Occipital lobe (tissue), 2 donors: Measurements from ENCODE around the gene COG5. TPM values are rescaled to one million over a fixed set of nuclear protein-coding genes. Genes with fewer than 3 reads are reported as not detected.

ENCODE experiments used
- DNase-seq: peaks from one replicate; lab custom pipeline; 2025; lab: John Stamatoyannopoulos, UW
- total RNA-seq: library from RNA; depleted of rRNA; stranded (reverse); fragments of >200 nt; gene quantifications from one replicate; pipeline ENCODE4 v1.2.3, GENCODE V29; 2014

The COG5 gene
- total RNA-seq, result 46.2 TPM

DNA sequence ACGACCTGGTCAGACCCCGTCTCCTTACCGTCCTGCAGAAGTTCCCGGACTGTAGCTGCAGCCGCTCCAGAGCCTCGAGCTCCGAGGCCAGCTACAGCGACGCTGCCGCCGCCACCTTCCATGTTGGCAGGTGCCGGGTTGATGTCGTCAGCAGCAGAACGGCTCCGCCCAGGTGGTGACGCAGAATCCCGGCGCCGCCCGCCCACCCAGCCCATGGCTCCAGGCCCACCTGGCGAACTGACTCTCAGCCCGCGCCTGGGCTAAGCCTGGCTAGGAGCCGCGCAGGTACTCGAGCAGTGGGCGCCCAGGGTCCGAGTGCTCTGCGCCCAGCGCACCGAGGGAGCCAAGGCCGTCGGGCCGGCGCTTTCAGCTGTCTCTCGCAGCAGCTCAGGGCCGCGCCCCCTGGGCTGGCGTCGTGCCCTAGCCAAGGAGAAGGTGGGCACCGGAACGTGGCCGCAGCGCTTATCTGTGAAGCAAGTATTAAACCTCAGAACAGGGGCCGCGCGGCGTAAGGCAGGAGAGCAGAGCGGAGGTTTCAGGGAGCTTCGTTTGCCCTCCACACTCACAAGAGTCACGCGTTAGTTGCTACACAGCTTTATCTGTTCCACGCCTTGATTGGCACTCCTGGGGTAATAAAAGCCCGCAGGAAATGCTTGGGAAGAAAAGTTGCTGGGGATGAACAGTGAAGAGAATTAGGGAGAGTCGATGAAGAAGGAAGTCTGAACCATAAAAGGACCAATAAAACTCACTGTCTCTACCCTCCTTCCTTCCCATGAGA lies at the start of gene COG5, which contains the start of gene DUS4L:
Gene COG5 (minus strand): TSS at position 146 of the 778 bp plus-strand sequence. CDS start 24 bp downstream, at position 122.
Gene DUS4L (plus strand): TSS at position 197 of the 778 bp plus-strand sequence. CDS start 3,100 bp downstream, outside the sequence.
- DNase-seq, result peak; percentile 77

DNA sequence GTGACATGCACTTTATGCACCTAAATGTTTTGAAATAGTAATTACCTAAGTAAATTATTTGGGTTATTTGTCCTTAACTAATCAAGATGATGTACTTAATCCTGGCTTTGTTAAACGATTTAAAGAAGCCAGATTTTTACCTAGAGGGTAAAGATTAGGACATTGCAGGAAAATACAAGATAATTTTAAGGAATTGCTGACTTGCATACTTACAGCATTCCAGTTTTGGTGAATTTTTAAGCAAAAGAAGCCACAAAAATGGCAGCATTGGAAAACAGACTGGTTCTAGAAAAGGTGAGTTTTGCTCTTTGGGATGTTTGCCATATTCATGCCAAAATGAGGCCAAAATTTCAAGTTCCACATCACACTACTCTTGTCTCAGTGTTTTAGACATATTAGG lies 49.7 kb upstream of the COG5 start:
- no peak for DNase-seq

DNA sequence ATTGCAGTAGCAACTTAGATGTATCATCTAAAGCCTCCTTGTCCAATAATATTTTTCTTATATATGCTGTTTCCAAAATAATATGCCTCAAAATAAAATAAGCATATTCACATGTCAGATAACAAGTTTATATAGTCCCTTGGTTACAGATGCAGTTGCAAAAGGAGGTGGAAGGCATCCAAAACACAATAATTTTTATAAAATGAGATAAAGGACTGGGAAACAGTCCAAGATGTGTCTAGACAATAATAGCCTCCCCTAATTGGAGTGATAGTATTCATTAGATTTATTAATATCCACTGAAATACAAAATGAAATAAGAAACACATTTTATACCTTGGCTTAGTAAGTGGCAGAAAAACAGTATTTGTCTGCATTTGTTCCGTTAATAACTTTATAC lies 46.6 kb upstream of the COG5 start:
- DNase-seq, result no peak

DNA sequence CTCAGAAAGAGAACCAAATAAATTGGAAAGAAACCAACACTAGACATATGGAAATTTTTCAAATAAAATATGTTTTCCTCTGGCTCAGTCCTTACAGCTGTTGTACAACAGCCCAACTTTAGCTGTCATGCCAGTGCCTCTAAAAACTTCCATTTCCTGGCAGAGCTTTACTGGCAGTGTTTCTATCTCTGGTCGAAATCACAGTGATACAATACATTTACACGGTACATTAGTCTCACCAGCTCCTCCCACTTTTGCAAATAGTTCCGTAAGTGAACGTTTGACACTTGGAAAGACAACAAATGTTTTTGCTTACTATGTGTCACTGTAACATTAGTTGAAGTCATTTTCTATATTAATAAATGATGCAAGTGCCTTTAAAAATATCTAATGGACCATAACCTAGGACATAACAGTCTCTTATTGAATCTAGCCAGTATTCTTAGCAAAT lies 46.1 kb upstream of the COG5 start:
- DNase-seq, result no peak

DNA sequence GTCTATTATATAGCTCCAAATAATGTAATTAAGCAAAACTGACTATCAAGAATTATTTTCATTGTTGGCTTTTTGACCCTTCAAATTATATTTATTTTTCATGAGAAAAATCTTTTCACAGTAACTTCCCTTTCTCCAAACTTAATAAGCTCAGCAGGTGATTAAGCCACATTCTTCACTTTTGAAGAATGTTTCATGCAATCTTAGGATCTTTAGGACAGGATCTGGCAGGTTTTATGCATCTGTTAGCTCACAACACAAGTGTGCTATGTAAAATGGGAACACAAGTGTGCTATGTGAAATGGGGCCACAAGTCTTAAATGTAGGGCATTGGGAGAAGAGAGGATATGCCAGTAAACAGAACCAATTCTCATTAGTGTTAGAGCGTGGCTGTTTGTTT lies 42.6 kb upstream of the COG5 start:
- DNase-seq, result no peak

DNA sequence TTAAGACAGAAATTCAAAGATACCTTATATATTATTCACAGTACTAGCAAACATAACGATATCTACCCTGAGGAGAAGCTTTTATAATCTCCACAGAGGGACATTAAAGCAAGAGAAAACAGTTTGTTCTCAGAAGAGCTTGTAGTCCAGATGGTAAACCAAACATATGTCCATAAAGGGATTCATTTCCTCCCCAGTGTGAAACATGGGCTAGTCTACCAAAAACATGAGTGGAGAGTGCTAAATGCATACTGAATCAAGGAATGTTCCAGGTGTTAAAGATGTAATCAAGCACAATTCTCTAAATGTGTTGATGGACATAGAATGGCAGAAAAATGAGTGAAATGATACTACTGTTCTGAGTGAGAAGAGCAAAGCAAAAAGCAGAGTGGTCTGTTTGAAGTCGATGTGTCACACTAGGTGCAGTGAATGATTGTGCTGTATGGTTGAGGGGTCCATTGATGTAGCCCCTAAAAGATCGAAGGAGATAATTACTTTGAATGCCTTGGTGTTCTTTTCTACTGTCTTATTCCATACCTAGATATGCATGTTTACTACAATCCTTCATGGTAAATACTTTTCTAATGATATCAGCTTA lies 41.6 kb upstream of the COG5 start:
- no peak for DNase-seq

DNA sequence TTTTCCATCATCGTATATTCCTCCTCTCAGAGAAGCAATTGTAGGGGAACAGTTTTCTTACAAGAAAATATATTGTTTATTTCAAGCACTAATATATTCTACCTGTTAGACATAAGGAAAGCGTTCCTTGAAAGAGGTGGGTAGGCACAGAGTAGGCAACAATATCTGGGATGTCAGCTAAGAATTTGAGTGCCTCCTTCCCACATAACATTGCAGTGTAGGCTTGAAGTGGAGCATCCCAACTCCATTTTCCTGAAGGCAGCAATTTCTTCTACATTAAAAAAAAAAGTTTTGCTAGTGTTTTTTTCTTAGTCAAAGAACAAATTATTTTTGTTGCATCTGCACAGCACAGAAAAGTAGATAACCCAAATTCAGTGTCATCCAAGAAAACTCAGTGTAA lies 37.1 kb upstream of the COG5 start:
- DNase-seq, result no peak

DNA sequence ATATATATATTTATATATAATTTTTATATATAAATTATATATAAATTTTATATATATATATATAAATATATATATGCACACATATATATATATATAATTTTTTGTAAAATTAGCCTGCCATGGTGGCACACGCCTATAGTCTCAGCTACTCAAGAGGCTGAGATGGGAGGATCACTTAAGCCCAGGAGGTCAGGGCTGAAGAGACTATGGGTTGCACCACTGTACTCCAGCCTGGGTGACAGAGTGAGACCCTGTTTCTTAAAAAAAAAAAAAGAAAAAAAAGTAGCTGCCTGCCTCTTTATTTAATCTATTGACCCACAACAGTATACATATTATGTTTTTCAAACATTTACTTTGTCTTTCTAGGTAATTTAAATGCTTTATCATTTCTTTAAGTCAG lies 35.5 kb upstream of the COG5 start:
- no peak for DNase-seq

DNA sequence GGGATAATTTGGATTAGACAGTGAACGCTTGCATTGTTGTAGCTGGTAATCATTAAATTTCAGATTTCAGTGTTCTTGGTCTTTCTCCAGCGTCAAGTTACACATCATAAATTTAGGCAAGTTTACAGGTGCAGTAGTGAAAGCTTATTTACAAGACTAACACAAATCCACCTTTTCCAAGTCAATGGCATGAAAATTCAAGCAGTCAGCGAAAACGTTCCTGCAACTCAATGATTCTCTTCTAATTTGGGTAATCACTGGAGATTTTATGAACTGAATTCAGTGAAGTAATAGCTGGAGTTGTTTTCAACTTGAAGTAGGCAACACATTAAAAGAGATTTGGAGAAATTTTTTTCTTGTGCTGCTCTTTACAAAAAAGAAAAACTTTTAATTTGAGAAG lies 34.2 kb upstream of the COG5 start:
- no peak for DNase-seq

DNA sequence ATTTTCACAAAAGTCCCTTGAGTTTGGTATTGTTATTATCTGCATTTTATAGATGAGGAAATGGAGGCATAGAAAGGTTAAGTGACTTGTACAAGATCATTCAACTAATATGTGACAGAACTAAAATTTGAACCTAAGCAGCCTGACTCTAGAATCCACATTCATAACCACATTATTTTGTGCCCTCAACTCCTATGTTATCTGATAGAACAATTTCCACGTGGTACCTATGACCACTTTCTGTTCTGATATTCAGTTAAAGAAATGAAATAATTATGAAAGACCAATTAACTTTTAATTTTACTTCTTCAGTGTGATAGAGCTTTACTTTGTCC lies 33.8 kb upstream of the COG5 start:
- DNase-seq, result no peak

DNA sequence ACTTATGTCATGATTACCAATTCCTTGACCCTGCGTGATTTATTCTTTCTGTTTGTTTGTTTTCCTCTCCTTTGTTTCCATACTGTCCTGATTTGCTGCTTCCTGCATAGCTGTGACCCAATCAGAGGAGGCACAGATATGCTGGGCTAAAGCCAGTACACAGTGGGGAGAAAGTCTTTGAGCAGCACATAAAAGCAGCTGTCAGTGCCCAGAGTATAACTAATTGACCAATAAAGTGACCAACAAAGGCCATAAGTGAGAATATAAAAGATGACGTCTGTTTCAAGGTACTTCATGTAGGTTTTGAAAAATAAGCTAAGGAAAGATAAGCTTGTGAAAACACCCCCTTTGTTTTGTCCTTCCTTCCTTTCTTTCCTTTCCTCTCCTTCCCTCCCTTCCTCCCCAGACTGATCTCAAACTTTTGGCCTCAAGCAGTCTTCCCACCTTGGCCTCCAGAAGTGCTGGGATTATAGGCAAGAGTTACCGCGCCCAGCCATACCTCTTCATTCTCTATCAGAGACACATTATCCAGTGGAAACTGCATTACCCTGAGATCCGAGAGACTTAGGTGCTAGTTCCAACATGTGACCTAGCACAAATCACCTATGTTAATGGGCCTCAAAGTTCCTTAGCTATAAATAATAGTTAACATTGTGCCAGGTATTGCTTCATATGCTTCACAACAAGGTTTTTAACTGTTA lies 33.3 kb upstream of the COG5 start:
- no peak for DNase-seq

DNA sequence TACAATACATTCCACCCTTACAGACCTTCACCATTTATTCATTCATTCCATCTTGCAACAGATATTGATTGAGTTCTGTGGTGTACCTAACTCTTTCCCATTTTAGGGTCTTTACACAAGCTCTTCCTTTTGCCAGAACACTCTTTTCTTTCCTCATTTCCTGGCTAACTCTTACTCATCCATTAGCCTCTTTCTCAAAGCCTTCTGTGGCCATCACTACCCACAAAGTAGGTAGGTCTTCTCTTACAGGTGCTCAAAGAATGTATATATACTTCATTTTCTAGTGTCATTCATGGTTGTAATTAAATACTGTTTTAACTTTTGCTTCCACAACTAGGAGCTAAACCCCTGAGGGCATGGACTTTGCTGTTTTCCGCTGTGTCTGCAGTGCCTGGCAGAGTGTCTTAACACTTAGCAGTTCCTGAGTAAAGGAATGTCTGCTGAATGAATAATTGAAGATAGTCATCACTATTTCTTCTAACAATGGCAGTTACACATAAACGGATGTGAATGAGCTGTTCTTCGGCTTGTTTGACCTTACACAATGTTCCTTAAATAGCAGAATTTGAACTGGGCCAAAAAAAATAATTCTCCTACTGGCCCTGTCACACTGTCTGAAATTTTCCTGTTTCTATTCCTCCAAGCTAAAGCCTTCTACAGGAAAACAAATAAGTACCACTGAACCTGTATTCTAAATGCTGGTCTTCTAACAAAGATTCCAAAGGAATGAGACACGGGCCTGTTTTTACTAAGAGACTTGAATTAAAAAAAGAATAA lies 31.4 kb upstream of the COG5 start:
- no peak for DNase-seq

DNA sequence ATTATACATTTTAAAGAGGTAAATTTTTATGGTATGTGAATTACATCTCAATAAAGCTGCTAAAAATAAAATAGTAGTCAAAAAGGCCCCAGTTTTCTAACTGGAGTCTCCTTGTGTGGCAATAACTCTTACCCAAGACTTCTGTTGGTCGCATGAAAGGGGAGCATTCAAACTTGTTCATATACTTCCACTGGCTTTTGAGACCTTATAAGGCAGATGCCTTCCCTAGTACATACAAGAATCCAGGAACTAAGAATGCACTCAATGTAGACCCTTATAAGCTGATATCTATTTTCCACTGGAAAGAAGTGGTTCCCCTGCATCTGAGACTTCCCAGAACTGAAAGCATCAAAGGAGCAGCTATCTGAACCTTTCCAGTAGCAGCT lies 29.3 kb upstream of the COG5 start:
- no peak for DNase-seq

DNA sequence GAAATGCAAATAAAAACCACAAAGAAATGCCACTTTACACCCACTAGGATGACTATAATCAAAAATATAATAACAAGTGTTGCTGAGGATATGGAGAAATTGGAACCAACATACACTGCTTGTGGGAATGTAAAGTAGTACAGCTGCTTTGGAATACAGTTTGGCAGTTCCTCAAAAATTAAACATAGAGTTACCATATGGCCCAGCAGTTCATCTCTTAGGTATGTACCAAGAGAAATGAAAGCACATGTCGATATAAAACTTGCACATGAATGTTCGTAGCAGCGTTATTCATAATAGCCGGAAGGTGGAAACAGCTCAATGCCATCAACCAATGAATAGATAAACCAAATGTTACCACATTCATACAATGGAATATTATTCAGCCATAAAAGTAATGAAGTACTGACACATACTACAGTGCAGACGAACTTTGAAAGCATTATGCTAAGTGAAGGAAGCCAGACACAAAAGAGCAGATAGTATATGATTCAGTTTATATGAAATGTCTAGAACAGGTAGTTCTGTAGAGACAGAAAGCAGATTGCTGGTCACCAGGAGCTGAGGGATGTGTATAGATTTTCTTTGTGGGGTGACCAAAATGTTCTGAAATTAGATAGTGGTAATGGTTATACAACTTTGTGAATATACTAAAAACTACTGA lies 28.8 kb upstream of the COG5 start:
- no peak for DNase-seq

DNA sequence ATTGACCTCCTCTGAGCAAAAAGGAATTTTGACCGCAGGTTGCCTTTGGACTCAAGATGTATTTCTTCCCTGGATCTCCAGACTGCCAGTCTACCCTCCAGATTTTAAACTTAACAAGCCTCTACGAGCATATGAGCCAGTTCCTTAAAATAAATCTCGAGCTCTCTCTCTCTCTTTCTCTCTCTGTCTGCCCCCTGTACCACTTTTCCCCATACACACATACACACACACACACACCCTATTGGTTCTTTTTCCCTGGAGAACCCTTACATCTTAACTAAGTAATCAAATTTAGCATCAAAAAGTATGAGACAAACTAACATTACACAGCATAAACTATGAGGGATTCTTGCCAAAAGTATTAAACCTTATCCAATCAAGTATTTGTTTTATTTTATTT lies 27.7 kb upstream of the COG5 start:
- DNase-seq, result no peak

DNA sequence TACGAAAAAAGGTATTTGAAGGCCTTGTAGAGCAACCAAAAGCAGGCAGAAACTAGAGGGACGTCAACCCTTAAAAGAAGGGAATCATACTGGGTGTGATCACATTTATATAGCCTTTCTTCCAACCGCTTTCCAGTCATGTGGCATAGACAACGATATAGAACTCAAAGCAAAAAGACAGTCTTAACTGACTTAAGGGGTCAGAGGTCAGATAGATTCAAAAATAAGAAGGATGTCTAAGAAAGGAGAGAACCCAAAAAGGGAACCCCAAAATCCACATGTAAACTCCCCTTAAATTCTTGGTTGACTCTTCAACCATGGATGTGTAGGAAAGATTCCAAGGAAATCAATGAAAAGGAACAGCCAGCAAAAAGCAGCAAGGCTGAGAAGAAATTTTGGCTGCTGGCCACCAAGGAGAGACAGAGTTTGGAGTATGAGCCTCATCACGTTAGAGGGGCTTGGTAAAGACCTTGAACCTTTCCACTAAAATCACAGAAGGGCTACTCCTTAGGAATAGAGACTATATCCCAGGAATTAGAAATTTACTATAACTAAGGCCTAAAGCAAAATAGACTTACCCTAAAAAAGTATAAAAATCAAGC lies 24.9 kb upstream of the COG5 start:
- DNase-seq, result no peak

DNA sequence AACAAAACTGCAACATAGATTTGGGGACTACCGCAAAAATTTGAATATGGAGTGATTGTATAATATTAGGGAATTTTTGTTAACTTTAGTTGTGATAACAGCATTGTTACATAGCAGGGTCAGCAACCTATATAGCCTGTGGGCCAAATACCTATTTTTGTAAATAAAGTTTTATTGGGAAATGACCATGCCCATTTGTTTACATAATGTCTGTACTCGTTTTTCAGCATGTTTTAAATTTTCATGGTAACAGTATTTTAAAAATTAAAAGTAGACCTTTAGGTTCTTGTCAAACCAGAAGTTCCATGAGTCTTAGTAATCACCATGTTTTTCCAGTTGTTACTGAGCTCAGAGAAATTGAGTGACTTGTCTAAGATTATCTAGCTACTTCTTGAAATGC lies 21.0 kb upstream of the COG5 start:
- DNase-seq, result no peak

DNA sequence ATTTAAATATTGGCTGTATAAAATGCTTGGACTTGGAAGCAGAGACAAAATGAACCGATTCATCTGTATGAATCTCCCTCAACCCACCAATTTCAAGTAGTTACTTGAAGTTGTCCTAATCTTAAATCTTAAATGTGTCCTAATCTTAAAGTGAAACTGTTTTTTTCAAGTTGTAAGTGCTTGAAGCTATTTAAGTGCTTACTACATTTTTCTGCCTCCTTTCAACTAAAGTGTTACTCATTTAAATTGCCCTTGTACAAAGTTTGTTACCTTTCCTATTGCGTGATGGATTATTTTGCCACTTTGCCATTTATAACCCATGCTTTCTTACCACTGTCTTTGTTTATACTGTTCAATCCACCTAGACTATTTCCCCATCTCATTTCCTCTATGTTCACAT lies 19.2 kb upstream of the COG5 start:
- no peak for DNase-seq

DNA sequence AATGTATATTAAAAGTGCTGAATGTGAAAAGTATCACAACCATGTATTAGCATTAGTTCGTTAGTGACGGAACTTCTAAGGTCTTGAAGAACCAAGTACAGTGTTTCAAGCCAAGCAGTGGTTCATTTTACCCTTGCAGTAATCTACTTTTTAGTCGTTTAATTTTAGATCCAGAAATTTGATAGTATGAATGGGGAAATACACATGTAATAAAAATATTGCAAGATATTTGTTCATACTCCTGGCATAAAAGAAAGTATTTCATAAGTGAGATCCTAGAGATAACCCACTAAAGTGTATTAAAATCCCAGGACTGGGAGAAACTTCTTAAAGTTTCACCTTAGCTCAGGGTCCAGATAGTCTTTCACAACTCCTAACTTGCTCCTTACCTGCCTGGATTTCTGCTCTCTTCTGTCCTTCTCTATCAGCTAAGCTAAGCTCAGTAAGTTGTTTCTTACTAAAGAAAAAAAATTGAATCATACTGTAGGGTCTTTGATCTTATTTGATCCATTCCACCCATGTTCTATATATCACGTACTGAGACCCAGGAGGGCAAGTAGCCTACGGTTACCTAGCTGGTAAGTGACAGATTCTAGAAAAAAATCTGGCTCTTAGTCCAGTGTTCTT lies 17.8 kb upstream of the COG5 start:
- DNase-seq, result no peak

DNA sequence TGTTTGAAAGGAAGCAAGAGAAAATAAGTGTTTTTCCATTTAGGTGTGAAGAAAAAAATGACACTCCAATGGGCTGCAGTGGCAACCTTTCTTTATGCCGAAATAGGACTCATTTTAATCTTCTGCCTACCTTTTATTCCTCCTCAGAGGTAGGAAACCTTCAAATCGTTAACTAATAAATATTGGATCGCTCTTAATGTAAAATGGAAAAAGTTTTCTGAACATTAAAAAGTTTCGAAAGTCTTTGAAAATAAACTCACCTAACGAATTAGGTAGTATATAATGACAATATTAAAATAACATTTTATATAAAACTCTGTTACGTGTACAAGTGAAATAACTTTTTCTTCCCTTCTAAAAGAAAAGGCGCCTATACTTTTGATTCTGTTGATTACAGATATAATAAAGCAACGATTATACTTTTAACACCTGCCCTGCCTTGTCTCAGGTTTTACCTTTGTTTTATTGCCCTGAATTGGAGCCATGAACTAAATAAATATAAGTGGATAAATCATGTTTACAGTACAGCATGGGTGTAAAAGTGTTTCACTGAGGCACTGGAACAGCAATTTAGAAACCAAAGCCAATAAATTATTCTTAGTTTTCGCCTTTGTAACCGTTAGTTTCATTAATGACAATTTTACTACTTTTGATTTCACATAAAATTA lies 17.1 kb upstream of the COG5 start:
- DNase-seq, result no peak
